ENCODE data around the gene NKAP. TPM values are rescaled to one million over a fixed set of nuclear protein-coding genes. Genes with fewer than 3 reads are reported as not detected.

Gene NKAP
- total RNA-seq, 1 experiment from 2014 or later, result 13.6 TPM

DNA sequence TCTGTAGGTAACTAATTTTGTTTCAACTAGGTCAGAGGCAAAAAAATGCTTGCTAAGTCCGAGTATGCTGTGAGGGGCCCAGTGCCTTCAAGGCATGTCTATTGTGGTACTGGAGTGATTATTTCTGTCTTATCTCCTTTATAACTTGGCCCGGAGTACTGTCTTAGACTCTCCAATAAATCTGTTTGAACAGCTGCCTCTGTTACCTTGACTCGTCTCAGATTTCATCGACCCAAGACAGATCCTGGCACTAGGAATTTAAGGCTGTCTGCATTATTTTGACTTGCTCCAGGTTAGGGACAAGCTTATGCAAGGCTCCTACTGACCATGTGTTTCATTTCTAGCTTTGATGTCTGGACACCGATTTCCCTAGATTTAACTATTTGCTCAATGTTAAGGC is 41.1 kb upstream of the NKAP start:
- H3K9me3 ChIP-seq (ENCODE audit: control insufficient read depth, insufficient read depth, low read depth, low read length), result no peaks in the 10 kb centered on the region
- BruUV-seq (replicated peaks), result no TSS peak
- no peak for DNase-seq (ENCODE audit: low read depth, low spot score)
- H3K4me1 ChIP-seq (ENCODE audit: control insufficient read depth, insufficient read depth, low read length), result peaks cover 6% of the 10 kb centered on the region; the same call in 1 of the 2 replicates
- TF ChIP-seq CTCF (IDR thresholded peaks at IDR 0.05) (no peak), TCF7L2 (IDR thresholded peaks at IDR 0.05; ENCODE audit: low read depth, low read length) (peak; percentile 73)
- TF ChIP-seq, protein P1, sequence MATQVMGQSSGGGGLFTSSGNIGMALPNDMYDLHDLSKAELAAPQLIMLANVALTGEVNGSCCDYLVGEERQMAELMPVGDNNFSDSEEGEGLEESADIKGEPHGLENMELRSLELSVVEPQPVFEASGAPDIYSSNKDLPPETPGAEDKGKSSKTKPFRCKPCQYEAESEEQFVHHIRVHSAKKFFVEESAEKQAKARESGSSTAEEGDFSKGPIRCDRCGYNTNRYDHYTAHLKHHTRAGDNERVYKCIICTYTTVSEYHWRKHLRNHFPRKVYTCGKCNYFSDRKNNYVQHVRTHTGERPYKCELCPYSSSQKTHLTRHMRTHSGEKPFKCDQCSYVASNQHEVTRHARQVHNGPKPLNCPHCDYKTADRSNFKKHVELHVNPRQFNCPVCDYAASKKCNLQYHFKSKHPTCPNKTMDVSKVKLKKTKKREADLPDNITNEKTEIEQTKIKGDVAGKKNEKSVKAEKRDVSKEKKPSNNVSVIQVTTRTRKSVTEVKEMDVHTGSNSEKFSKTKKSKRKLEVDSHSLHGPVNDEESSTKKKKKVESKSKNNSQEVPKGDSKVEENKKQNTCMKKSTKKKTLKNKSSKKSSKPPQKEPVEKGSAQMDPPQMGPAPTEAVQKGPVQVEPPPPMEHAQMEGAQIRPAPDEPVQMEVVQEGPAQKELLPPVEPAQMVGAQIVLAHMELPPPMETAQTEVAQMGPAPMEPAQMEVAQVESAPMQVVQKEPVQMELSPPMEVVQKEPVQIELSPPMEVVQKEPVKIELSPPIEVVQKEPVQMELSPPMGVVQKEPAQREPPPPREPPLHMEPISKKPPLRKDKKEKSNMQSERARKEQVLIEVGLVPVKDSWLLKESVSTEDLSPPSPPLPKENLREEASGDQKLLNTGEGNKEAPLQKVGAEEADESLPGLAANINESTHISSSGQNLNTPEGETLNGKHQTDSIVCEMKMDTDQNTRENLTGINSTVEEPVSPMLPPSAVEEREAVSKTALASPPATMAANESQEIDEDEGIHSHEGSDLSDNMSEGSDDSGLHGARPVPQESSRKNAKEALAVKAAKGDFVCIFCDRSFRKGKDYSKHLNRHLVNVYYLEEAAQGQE (IDR thresholded peaks at IDR 0.05; ENCODE audit: insufficient read depth in 1 of 2, low read depth in 2 of 2, low read length in 1 of 2), result no peak
- no peak overlapping the region for H3K4me3 ChIP-seq (ENCODE audit: low read depth in 2 of 2, low read length in 2 of 2)
- POLR2A ChIA-PET, result no interaction called here
- H3K27ac ChIP-seq (ENCODE audit: low read length), result no peak overlapping the region
- peaks cover 4% of the 10 kb centered on the region for H3K27me3 ChIP-seq (ENCODE audit: control insufficient read depth, insufficient read depth, low read length)
- ATAC-seq, result peak; percentile 49; the same call in 1 of the 2 replicates
- in situ Hi-C loops (cut with HindIII; ENCODE audit: low pct_unique_long_range_greater_than_20kb, low sequenced_read_pairs), result no loop called here
- intact Hi-C loops (cut with micrococcal nuclease; ENCODE audit: unreplicated experiment), result no loop called here
- CTCF ChIA-PET, result no interaction called here
- H3K36me3 ChIP-seq (ENCODE audit: control insufficient read depth, insufficient read depth, low read length), result no peaks in the 10 kb centered on the region

GRCh38 chrX:119983494-119983893 is 39.9 kb upstream of the NKAP start:
- no peak overlapping the region for H3K4me3 ChIP-seq (ENCODE audit: low read depth in 2 of 2, low read length in 2 of 2)
- no peak overlapping the region for H3K27ac ChIP-seq (ENCODE audit: low read length)
- BruUV-seq (replicated peaks), result no TSS peak
- CTCF ChIA-PET, result no interaction called here
- TF ChIP-seq CTCF (IDR thresholded peaks at IDR 0.05) (no peak), POLR2AphosphoS5 (IDR thresholded peaks at IDR 0.05; ENCODE audit: low read depth, low read length) (no peak), TCF7L2 (IDR thresholded peaks at IDR 0.05; ENCODE audit: low read depth, low read length) (no peak)
- TF ChIP-seq, protein P1 (IDR thresholded peaks at IDR 0.05; ENCODE audit: insufficient read depth in 1 of 2, low read depth in 2 of 2, low read length in 1 of 2), result no peak
- H3K9me3 ChIP-seq (ENCODE audit: control insufficient read depth, insufficient read depth, low read depth, low read length), result no peaks in the 10 kb centered on the region
- H3K36me3 ChIP-seq (ENCODE audit: control insufficient read depth, insufficient read depth, low read length), result no peaks in the 10 kb centered on the region
- POLR2A ChIA-PET, result no interaction called here
- no peak for DNase-seq (ENCODE audit: low read depth, low spot score)
- intact Hi-C loops (cut with micrococcal nuclease; ENCODE audit: unreplicated experiment), result no loop called here
- no peak for ATAC-seq
- peaks cover 4% of the 10 kb centered on the region for H3K27me3 ChIP-seq (ENCODE audit: control insufficient read depth, insufficient read depth, low read length)
- in situ Hi-C loops (cut with HindIII; ENCODE audit: low pct_unique_long_range_greater_than_20kb, low sequenced_read_pairs), result no loop called here
- 0 out of 2 replicates have a peak, but pooled peaks cover 3% of the 10 kb centered on the region for H3K4me1 ChIP-seq (ENCODE audit: control insufficient read depth, insufficient read depth, low read length)
